Adipocyte (in vitro differentiated cells): Measurements from ENCODE around the gene SIRPA.
A peak's percentile ranks its signal among the peaks of the same experiment; 100 is the strongest.

ENCODE experiments used
- DNase-seq: peaks from one replicate; pipeline ENCODE4 v3.0.0-alpha.2; 2015; ENCODE audit warnings: low read depth
- H3K27me3 ChIP-seq: replicated peaks from 2 replicates; pipeline ENCODE4 v1.7.0; 2013; ENCODE audit warnings: mild to moderate bottlenecking, low read length, moderate library complexity; ENCODE audit not compliant: control insufficient read depth, insufficient read depth
- H3K36me3 ChIP-seq: 2 replicates; pipeline ENCODE4 v1.7.0; 2013; ENCODE audit warnings: low read length, mild to moderate bottlenecking, moderate library complexity; ENCODE audit not compliant: control insufficient read depth, insufficient read depth, severe bottlenecking
- H3K4me1 ChIP-seq: 2 replicates; pipeline ENCODE4 v1.7.0; 2013; ENCODE audit warnings: mild to moderate bottlenecking, low read length, moderate library complexity; ENCODE audit not compliant: control insufficient read depth, insufficient read depth
- H3K4me3 ChIP-seq: 2 replicates; pipeline ENCODE4 v1.7.0; 2013; ENCODE audit warnings: mild to moderate bottlenecking, low read length, moderate library complexity
- H3K9ac ChIP-seq: 2 replicates; pipeline ENCODE4 v1.7.0; 2013; ENCODE audit warnings: mild to moderate bottlenecking, low read length, moderate library complexity
- H3K9me3 ChIP-seq: 2 replicates; pipeline ENCODE4 v1.7.0; 2013; ENCODE audit warnings: mild to moderate bottlenecking, low read length, moderate library complexity; ENCODE audit not compliant: control insufficient read depth

SIRPA gene

DNA sequence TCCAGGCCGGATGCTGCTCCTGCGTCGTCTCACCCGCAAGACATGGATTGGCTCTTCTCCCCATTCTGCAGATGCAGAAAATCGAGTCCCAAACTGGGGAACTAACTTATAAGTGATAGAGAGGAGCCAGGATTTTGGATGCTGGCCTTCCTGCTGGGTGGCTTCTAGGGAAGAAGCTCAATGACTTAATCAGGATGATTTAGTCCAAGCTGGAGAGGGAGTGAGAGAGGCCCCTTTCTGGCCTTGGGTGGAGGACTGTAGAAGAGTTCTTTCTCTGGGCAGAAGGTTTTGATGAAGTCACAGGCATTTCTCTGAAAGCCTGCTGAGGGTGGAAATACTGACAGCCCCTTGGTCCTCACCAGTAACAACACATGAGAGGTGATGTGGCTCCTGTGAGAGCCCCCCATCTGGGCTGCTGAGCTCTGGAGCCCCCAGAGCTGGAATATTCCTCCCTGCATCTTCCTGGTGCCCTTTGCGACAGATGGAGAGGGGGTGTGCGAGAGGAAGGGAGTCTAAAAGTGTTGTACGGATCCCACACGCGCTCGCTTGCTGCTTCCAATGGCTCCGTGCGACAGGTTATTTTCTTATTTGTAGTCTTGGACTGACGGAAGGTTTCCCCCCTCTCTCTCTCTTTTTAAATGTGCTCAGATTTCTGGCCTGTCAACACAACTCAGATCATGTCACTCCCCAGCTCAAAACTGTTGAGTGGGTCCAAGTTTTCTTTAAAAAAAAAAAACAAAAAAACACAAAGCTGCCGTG lies 3.5 kb downstream of the SIRPA start:
- Histone ChIP-seq H3K9me3 (no peaks in the 10 kb centered on the region), H3K27me3 (no peaks in the 10 kb centered on the region), H3K4me3 (peak overlapping the region; percentile 25), H3K4me1 (peaks cover 50% of the 10 kb centered on the region), H3K9ac (peak overlapping the region; percentile 26), H3K36me3 (no peaks in the 10 kb centered on the region)
- no peak for DNase-seq

- DNase-seq, result no peak
- no peak overlapping the region for H3K4me3 ChIP-seq
- H3K27me3 ChIP-seq, result no peaks in the 10 kb centered on the region
- H3K9ac ChIP-seq, result peak overlapping the region; percentile 26
- H3K36me3 ChIP-seq, result no peaks in the 10 kb centered on the region
- no peaks in the 10 kb centered on the region for H3K9me3 ChIP-seq
- H3K4me1 ChIP-seq, result peaks cover 50% of the 10 kb centered on the region
These were observed 4.0 kb downstream of the SIRPA start for GRCh38 chr20:1899241-1899525.

- Histone ChIP-seq H3K9ac (peak overlapping the region; percentile 27), H3K4me1 (peaks cover 48% of the 10 kb centered on the region), H3K36me3 (no peaks in the 10 kb centered on the region), H3K27me3 (no peaks in the 10 kb centered on the region), H3K4me3 (no peak overlapping the region), H3K9me3 (no peaks in the 10 kb centered on the region)
- peak; percentile 72 for DNase-seq
These were observed 5.2 kb downstream of the SIRPA start for GRCh38 chr20:1900321-1900801.

- Histone ChIP-seq H3K4me3 (no peak overlapping the region), H3K36me3 (peaks cover 4% of the 10 kb centered on the region), H3K9me3 (no peaks in the 10 kb centered on the region), H3K27me3 (no peaks in the 10 kb centered on the region), H3K9ac (no peak overlapping the region), H3K4me1 (peaks cover 43% of the 10 kb centered on the region)
- no peak for DNase-seq
These were observed 6.5 kb downstream of the SIRPA start for GRCh38 chr20:1901704-1902103.

DNA sequence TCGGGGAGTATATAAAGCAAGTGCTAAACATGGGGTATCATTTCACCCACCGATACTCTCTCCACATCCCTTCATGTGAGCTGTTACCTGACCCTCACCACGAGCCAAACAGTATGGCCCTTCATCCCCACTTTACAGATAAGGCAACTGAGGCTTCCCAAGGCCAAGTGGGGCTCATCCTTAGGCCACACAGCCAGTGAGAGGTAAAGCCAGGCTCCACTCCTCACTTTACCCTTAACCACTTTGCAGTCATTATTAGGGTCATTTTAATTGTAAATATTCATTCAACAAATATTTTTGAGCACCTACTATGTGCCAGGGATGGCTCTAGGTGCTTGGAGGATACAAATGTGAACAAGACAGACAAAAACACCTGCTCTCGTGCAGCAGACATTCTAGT lies 7.0 kb downstream of the SIRPA start:
- H3K4me1 ChIP-seq, result peaks cover 42% of the 10 kb centered on the region
- no peak for DNase-seq
- peaks cover 4% of the 10 kb centered on the region for H3K36me3 ChIP-seq
- H3K27me3 ChIP-seq, result no peaks in the 10 kb centered on the region
- no peak overlapping the region for H3K4me3 ChIP-seq
- H3K9ac ChIP-seq, result no peak overlapping the region
- H3K9me3 ChIP-seq, result no peaks in the 10 kb centered on the region

DNA sequence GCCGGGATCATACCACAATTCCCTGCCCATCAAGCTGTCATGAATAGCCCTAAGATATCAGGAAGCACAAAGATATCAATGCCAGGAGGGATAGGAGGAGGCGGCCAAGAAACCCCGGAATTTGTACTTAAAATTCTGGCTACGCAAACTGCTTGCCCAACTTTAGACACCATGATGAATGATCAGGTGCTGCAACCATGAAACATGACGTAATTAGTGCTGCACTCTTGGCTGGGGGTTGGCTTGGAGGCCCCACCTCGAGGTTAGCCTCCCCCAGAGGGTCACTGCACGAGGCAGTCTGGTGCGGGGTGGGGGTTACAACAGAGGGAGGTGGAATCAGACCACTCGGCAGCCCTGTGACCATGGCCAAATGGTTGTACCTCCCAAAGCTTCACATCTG lies 8.9 kb downstream of the SIRPA start:
- peaks cover 33% of the 10 kb centered on the region for H3K4me1 ChIP-seq
- no peak for DNase-seq
- no peak overlapping the region for H3K9ac ChIP-seq
- no peaks in the 10 kb centered on the region for H3K9me3 ChIP-seq
- no peak overlapping the region for H3K4me3 ChIP-seq
- peaks cover 8% of the 10 kb centered on the region for H3K36me3 ChIP-seq
- H3K27me3 ChIP-seq, result no peaks in the 10 kb centered on the region

- no peaks in the 10 kb centered on the region for H3K27me3 ChIP-seq
- no peak for DNase-seq
- peaks cover 8% of the 10 kb centered on the region for H3K36me3 ChIP-seq
- H3K9me3 ChIP-seq, result no peaks in the 10 kb centered on the region
- H3K4me3 ChIP-seq, result no peak overlapping the region
- peaks cover 26% of the 10 kb centered on the region for H3K4me1 ChIP-seq
- no peak overlapping the region for H3K9ac ChIP-seq
These were observed 9.8 kb downstream of the SIRPA start for GRCh38 chr20:1905009-1905408.

DNA sequence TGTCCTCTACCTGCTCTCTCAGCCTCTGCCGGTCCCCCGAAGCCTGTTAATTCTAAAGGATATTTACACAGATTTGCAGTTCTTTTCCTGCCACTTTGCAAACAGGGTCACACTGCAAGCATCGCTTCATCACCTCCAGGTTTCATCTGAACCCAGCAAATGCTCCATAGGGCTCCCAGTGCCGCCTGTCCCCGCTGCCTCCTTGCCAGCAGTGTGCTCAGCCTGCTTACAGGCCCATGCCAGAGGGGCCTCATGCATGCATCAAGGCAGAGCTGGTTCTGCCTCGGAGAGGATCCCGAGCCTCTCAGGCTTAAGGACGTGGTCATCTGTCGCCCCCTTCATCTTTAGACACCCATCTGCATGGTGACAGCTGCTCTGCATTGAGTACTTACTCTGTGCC lies 10.5 kb downstream of the SIRPA start:
- peaks cover 20% of the 10 kb centered on the region for H3K4me1 ChIP-seq
- DNase-seq, result no peak
- H3K9ac ChIP-seq, result no peak overlapping the region
- peaks cover 8% of the 10 kb centered on the region for H3K36me3 ChIP-seq
- H3K4me3 ChIP-seq, result no peak overlapping the region
- no peaks in the 10 kb centered on the region for H3K27me3 ChIP-seq
- no peaks in the 10 kb centered on the region for H3K9me3 ChIP-seq

- no peak overlapping the region for H3K4me3 ChIP-seq
- H3K4me1 ChIP-seq, result peaks cover 17% of the 10 kb centered on the region
- H3K27me3 ChIP-seq, result no peaks in the 10 kb centered on the region
- DNase-seq, result no peak
- H3K9me3 ChIP-seq, result no peaks in the 10 kb centered on the region
- H3K9ac ChIP-seq, result no peak overlapping the region
- peaks cover 8% of the 10 kb centered on the region for H3K36me3 ChIP-seq
These were observed 11.3 kb downstream of the SIRPA start for GRCh38 chr20:1906361-1907051.

GRCh38 chr20:1907586-1907985 lies 12.4 kb downstream of the SIRPA start:
- DNase-seq, result peak; percentile 19
- H3K36me3 ChIP-seq, result peaks cover 8% of the 10 kb centered on the region
- H3K27me3 ChIP-seq, result no peaks in the 10 kb centered on the region
- H3K9me3 ChIP-seq, result no peaks in the 10 kb centered on the region
- no peak overlapping the region for H3K4me3 ChIP-seq
- H3K9ac ChIP-seq, result no peak overlapping the region
- H3K4me1 ChIP-seq, result peaks cover 19% of the 10 kb centered on the region

DNA sequence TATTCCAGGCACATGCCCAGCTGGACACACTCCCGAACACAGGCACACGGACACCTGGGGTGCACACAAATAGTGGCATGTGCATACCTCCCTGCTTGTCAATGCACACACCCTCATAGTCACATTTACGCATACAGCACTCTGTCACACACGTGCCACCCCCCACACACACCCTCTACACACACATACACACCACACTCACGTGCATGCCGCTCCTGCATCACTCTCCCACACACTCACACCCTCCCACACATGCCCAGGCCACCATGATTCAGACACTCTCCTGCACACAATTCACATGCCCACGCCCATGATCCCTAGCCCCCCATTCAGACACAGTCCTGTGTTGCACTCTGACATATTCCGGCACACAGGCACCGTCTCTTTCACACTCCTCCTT lies 13.0 kb downstream of the SIRPA start:
- Histone ChIP-seq H3K27me3 (no peaks in the 10 kb centered on the region), H3K9ac (no peak overlapping the region), H3K4me1 (peaks cover 25% of the 10 kb centered on the region), H3K4me3 (no peak overlapping the region), H3K9me3 (no peaks in the 10 kb centered on the region), H3K36me3 (peaks cover 8% of the 10 kb centered on the region)
- DNase-seq, result no peak
